ENCODE measurements around the gene RCCD1. TPM values are rescaled to one million over a fixed set of nuclear protein-coding genes. Genes with fewer than 3 reads are reported as not detected.

RCCD1 gene
- total RNA-seq, 5 donors from 2014 or later (not counting 1 experiment from before 2014, with no cell fraction given), result 5.7 to 21.2 (median 15.8) TPM

DNA sequence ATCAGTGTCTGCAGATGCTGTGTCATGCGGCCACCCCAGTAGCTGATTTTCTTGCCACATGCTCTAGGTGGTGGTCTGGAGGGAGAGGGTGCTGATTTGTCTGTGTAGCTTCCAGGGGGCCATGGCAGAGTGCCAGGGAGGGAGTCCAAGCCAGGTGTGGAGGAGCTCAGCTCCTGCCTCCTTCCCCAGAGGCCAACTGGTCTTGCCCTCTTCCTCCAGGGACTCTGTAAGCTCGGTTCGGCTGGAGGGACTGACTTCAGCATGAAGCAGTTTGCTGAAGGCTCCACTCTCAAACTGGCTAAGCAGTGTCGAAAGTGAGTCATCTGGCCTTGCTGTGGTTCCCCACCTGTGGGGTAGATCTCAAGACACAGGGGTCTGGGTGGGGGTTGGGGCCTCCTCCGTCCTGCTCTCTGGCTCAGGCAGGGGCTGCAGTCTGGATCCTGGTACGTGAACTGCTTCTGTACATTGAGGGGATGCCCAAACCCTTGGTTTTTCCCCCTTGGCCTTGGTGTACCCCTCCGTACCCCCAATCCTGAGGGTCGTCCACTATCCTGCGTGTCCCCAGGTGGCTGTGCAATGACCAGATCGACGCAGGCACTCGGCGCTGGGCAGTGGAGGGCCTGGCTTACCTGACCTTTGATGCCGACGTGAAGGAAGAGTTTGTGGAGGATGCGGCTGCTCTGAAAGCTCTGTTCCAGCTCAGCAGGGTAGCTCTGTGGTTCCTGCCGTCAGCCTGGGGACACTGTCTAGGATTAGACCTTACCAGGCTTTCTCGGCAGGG is 6.9 kb upstream of the RCCD1 start:
- Histone ChIP-seq H3K27ac (ENCODE audit: low read length) (no peak overlapping the region), H3K4me3 (ENCODE audit: control insufficient read depth in 1 of 2, extremely low read depth in 1 of 2, low read length in 1 of 2) (no peak overlapping the region), H3K4me1 (ENCODE audit: control insufficient read depth in 1 of 2, extremely low read depth in 1 of 2, insufficient read depth in 2 of 2, low read length in 2 of 2) (no peaks in the 10 kb centered on the region), H3K36me3 (ENCODE audit: control insufficient read depth in 2 of 2, extremely low read depth in 1 of 2, insufficient read depth in 1 of 2, low read length in 1 of 2) (peaks cover 41 to 73% of the 10 kb centered on the region in 2 donors), H3K9me3 (no peaks in the 10 kb centered on the region), H3K27me3 (replicated peaks in 1 of 2; ENCODE audit: control insufficient read depth in 2 of 2, extremely low read depth in 1 of 2, insufficient read depth in 2 of 2, low read length in 1 of 2) (no peaks in the 10 kb centered on the region)
- CTCF ChIA-PET, result interaction anchor here in 1 of 2 donors (0.8 kb wide), 1 partner anchor 12 kb away, joined by 3 read pairs; the partner anchor contains the start of gene UNC45A
- Mint-ChIP-seq H3K4me1 (no peaks in the 10 kb centered on the region), H3K27me3 (no peaks in the 10 kb centered on the region), H3K27ac (no peak overlapping the region), H3K4me3 (no peak overlapping the region), H3K9me3 (no peaks in the 10 kb centered on the region), H3K36me3 (peaks cover 38% of the 10 kb centered on the region)
- no peak for ATAC-seq (replicated peaks in 1 of 4)
- no peak for DNase-seq
- 97% methylated on average over 17 of the region's 18 CpGs for WGBS (ENCODE audit: insufficient coverage)
- POLR2A ChIA-PET, result no interaction called here

- ChIA-PET POLR2A (interaction anchor here in 1 of 2 donors (0.7 kb wide), 1 partner anchor 11 kb away, joined by 12 read pairs; no protein-coding TSS in a partner anchor), CTCF (interaction anchor here in 1 of 2 donors (1.1 kb wide), 1 partner anchor 9 kb away, joined by 3 read pairs; no protein-coding TSS in a partner anchor)
- Mint-ChIP-seq H3K4me1 (no peaks in the 10 kb centered on the region), H3K9me3 (no peaks in the 10 kb centered on the region), H3K27me3 (no peaks in the 10 kb centered on the region), H3K4me3 (no peak overlapping the region), H3K27ac (no peak overlapping the region), H3K36me3 (peaks cover 37% of the 10 kb centered on the region)
- Histone ChIP-seq H3K27ac (ENCODE audit: low read length) (no peak overlapping the region), H3K9me3 (no peaks in the 10 kb centered on the region), H3K4me3 (ENCODE audit: control insufficient read depth in 1 of 2, extremely low read depth in 1 of 2, low read length in 1 of 2) (no peak overlapping the region), H3K4me1 (ENCODE audit: control insufficient read depth in 1 of 2, extremely low read depth in 1 of 2, insufficient read depth in 2 of 2, low read length in 2 of 2) (no peaks in the 10 kb centered on the region), H3K36me3 (ENCODE audit: control insufficient read depth in 2 of 2, extremely low read depth in 1 of 2, insufficient read depth in 1 of 2, low read length in 1 of 2) (peaks cover 41 to 72% of the 10 kb centered on the region in 2 donors), H3K27me3 (replicated peaks in 1 of 2; ENCODE audit: control insufficient read depth in 2 of 2, extremely low read depth in 1 of 2, insufficient read depth in 2 of 2, low read length in 1 of 2) (no peaks in the 10 kb centered on the region)
- DNase-seq, result no peak
- WGBS (ENCODE audit: insufficient coverage), result 96% methylated on average over 5 of the region's 8 CpGs
- no peak for ATAC-seq (replicated peaks in 1 of 4)
Measured at GRCh38 chr15:90948506-90948905, 6.2 kb upstream of the RCCD1 start.

DNA sequence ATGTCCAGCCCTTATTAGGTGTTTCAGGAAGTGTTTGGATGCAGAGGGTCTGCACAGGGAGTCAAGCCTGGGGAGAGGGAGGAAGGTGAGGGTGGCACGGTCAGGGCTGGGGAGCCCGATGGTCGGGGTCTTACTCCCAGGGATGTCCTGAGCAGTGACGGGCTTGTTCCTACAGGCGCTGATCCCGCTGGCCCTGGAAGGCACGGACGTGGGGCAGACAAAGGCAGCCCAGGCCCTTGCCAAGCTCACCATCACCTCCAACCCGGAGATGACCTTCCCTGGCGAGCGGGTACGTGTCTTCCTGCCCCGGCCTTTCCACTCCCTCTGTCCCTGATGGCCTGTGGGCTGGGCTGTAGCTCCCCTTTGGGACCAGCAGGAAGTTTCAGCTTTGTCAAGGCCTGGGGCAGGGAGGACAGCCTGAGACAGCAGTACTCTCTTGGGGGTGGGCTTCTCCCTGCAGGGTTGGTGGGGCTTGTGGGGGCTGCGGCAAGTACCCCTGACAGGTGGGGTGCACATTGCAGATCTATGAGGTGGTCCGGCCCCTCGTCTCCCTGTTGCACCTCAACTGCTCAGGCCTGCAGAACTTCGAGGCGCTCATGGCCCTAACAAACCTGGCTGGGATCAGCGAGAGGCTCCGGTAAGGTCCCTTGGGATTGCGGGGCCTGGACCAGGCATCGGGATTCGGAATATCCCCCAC is 4.6 kb upstream of the RCCD1 start:
- ChIA-PET POLR2A (interaction anchor here in 1 of 2 donors (0.5 kb wide), 1 partner anchor 434 kb away, joined by 6 read pairs; no protein-coding TSS in a partner anchor), CTCF (interaction anchor here in 1 of 2 donors (0.6 kb wide), 1 partner anchor 43 kb away, joined by 3 read pairs; no protein-coding TSS in a partner anchor)
- WGBS (ENCODE audit: insufficient coverage), result 96% methylated on average over 16 of the region's 23 CpGs
- no peaks in the 10 kb centered on the region for H3K9me3 ChIP-seq
- Mint-ChIP-seq H3K9me3 (no peaks in the 10 kb centered on the region), H3K27me3 (no peaks in the 10 kb centered on the region), H3K27ac (no peak overlapping the region), H3K4me3 (no peak overlapping the region), H3K36me3 (peaks cover 38% of the 10 kb centered on the region), H3K4me1 (peaks cover 0 to 5% (median 2%) of the 10 kb centered on the region in 3 donors)
- H3K27me3 ChIP-seq (replicated peaks in 1 of 2; ENCODE audit: control insufficient read depth in 2 of 2, extremely low read depth in 1 of 2, insufficient read depth in 2 of 2, low read length in 1 of 2), result no peaks in the 10 kb centered on the region
- no peak for ATAC-seq (replicated peaks in 1 of 4)
- H3K4me3 ChIP-seq (ENCODE audit: control insufficient read depth in 1 of 2, extremely low read depth in 1 of 2, low read length in 1 of 2), result no peak overlapping the region
- H3K27ac ChIP-seq (ENCODE audit: low read length), result no peak overlapping the region
- peaks cover under 1 to 8% of the 10 kb centered on the region in 2 experiments for H3K4me1 ChIP-seq (ENCODE audit: control insufficient read depth in 1 of 2, extremely low read depth in 1 of 2, insufficient read depth in 2 of 2, low read length in 2 of 2)
- peaks cover 33 to 58% of the 10 kb centered on the region in 2 donors for H3K36me3 ChIP-seq (ENCODE audit: control insufficient read depth in 2 of 2, extremely low read depth in 1 of 2, insufficient read depth in 1 of 2, low read length in 1 of 2)
- DNase-seq, result no peak

- no peak for DNase-seq
- POLR2A ChIA-PET, result no interaction called here
- H3K27ac Mint-ChIP-seq, result no peak overlapping the region
Measured at GRCh38 chr15:90950676-90951075, 4.0 kb upstream of the RCCD1 start.

DNA sequence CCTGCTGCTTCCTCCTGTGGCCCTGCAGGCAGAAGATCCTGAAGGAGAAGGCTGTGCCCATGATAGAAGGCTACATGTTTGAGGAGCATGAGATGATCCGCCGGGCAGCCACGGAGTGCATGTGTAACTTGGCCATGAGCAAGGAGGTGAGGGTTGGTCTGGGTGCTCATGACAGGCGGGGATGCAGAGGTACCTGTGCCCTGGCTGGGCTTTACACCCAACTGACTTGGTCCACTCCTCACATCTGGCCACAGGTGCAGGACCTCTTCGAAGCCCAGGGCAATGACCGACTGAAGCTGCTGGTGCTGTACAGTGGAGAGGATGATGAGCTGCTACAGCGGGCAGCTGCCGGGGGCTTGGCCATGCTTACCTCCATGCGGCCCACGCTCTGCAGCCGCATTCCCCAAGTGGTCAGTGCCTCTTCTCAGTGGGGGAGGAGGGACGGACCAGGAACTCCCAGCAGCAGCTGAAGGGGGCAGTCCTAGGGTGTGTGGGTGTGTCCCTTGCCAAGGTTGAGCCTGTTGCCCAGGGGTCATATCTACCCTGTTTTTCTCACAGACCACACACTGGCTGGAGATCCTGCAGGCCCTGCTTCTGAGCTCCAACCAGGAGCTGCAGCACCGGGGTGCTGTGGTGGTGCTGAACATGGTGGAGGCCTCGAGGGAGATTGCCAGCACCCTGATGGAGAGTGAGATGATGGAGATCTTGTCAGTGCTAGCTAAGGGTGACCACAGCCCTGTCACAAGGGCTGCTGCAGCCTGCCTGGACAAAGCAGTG is 1.6 kb upstream of the RCCD1 start:
- ChIA-PET POLR2A (no interaction called here), CTCF (interaction anchor here (2.3 to 3.7 kb wide), 2 partner anchors 21 kb away, joined by 11 to 27 read pairs; partner anchors contain the start of gene HDDC3 (in 2 of the 2))
- Histone ChIP-seq H3K4me1 (ENCODE audit: control insufficient read depth in 1 of 2, extremely low read depth in 1 of 2, insufficient read depth in 2 of 2, low read length in 2 of 2) (peaks cover 11 to 27% of the 10 kb centered on the region in 2 experiments), H3K27ac (ENCODE audit: low read length) (no peak overlapping the region), H3K4me3 (ENCODE audit: control insufficient read depth in 1 of 2, extremely low read depth in 1 of 2, low read length in 1 of 2) (no peak overlapping the region), H3K36me3 (ENCODE audit: control insufficient read depth in 2 of 2, extremely low read depth in 1 of 2, insufficient read depth in 1 of 2, low read length in 1 of 2) (peaks cover 25 to 39% of the 10 kb centered on the region in 2 donors), H3K9me3 (no peaks in the 10 kb centered on the region), H3K27me3 (replicated peaks in 1 of 2; ENCODE audit: control insufficient read depth in 2 of 2, extremely low read depth in 1 of 2, insufficient read depth in 2 of 2, low read length in 1 of 2) (no peaks in the 10 kb centered on the region)
- 97% methylated on average over 11 of the region's 14 CpGs for WGBS (ENCODE audit: insufficient coverage)
- Mint-ChIP-seq H3K27ac (no peak overlapping the region), H3K4me3 (peak overlapping the region; percentile 28 to 77 (median 44)), H3K27me3 (no peaks in the 10 kb centered on the region), H3K36me3 (peaks cover 24% of the 10 kb centered on the region), H3K9me3 (no peaks in the 10 kb centered on the region), H3K4me1 (peaks cover 0 to 20% (median 16%) of the 10 kb centered on the region in 3 donors)
- DNase-seq, result no peak
- ATAC-seq (replicated peaks in 1 of 4), result no peak

More at GRCh38 chr15:90950676-90951075, 4.0 kb upstream of the RCCD1 start:
- H3K36me3 ChIP-seq (ENCODE audit: control insufficient read depth in 2 of 2, extremely low read depth in 1 of 2, insufficient read depth in 1 of 2, low read length in 1 of 2), result peaks cover 29 to 57% of the 10 kb centered on the region in 2 donors
- H3K9me3 ChIP-seq, result no peaks in the 10 kb centered on the region
- H3K27me3 ChIP-seq (replicated peaks in 1 of 2; ENCODE audit: control insufficient read depth in 2 of 2, extremely low read depth in 1 of 2, insufficient read depth in 2 of 2, low read length in 1 of 2), result no peaks in the 10 kb centered on the region
- Mint-ChIP-seq H3K4me1 (peaks cover 0 to 8% (median 5%) of the 10 kb centered on the region in 3 donors), H3K36me3 (peaks cover 38% of the 10 kb centered on the region), H3K9me3 (no peaks in the 10 kb centered on the region), H3K27me3 (no peaks in the 10 kb centered on the region), H3K4me3 (no peak overlapping the region)
- no peak overlapping the region for H3K4me3 ChIP-seq (ENCODE audit: control insufficient read depth in 1 of 2, extremely low read depth in 1 of 2, low read length in 1 of 2)
- no peak overlapping the region for H3K27ac ChIP-seq (ENCODE audit: low read length)
- peaks cover 5 to 14% of the 10 kb centered on the region in 2 experiments for H3K4me1 ChIP-seq (ENCODE audit: control insufficient read depth in 1 of 2, extremely low read depth in 1 of 2, insufficient read depth in 2 of 2, low read length in 2 of 2)
- 80% methylated on average over 1 of the region's 6 CpGs for WGBS (ENCODE audit: insufficient coverage)
- no peak for ATAC-seq (replicated peaks in 1 of 4)
- CTCF ChIA-PET, result no interaction called here

Measured in T-cell (primary cell).